Activated T-cell treated with anti-CD3 and anti-CD28 coated beads for 4 hours (primary cell): ENCODE measurements around the gene MRTFA.
"Not testable (repeated sequence)": the region's sequence is repeated elsewhere in the genome, so short reads cannot be mapped to it uniquely, and the experiment has no call there.

ENCODE experiments used
- DNase-seq: peaks from one replicate; pipeline ENCODE4 v3.0.0-alpha.2; 2020

Gene MRTFA

GRCh38 chr22:40518840-40519239 lies 117.7 kb downstream of the MRTFA start:
- DNase-seq = no peak

- DNase-seq = no peak
Measured at GRCh38 chr22:40517631-40518030, 118.9 kb downstream of the MRTFA start.

DNA sequence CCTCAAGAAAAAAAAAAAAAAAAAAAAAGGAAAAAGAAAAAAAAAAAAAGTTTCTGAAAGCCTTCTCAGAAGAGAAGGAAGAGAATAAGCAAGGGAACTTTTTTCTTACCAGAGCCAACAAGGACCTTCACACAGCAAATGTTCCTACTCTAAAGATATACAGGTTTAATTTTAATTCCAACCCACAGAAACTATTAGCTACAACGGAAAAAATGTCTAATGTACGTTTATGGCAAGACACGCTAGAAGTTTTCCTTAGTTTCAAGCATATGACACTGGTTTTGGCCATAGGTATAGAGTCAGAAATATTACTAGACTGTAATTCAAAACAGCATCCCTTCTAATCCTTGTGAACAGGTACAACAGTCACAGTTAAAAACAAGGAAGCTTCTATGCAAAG lies 120.1 kb downstream of the MRTFA start:
- DNase-seq = no peak

GRCh38 chr22:40512426-40513136 lies 123.9 kb downstream of the MRTFA start:
- no peak for DNase-seq

- no peak for DNase-seq
Measured at GRCh38 chr22:40511604-40512003, 124.9 kb downstream of the MRTFA start.

- DNase-seq = no peak
Measured at GRCh38 chr22:40510631-40511364, 125.7 kb downstream of the MRTFA start.

GRCh38 chr22:40509401-40510134 lies 127.0 kb downstream of the MRTFA start:
- DNase-seq = no peak

DNA sequence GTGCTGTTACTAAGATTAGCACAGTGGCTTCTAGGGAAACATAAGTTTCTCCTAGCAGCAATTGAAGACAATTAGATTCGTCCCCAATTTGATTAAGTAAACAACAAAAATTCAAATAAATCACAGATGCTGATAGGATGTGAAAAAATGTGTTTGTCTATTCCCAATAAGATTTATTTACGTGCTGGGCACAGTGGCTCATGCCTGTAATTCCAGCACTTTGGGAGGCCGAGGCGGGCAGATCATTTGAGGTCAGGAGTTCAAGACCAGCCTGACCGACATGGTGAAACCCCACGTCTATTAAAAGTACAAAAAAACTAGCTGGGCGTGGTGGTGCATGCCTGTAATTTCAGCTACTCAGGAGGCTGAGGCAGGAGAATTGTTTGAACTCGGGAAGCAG lies 128.5 kb downstream of the MRTFA start:
- not testable (repeated sequence) for DNase-seq

GRCh38 chr22:40507491-40507890 lies 129.0 kb downstream of the MRTFA start:
- DNase-seq = no peak

GRCh38 chr22:40506762-40507161 lies 129.8 kb downstream of the MRTFA start:
- no peak for DNase-seq

DNA sequence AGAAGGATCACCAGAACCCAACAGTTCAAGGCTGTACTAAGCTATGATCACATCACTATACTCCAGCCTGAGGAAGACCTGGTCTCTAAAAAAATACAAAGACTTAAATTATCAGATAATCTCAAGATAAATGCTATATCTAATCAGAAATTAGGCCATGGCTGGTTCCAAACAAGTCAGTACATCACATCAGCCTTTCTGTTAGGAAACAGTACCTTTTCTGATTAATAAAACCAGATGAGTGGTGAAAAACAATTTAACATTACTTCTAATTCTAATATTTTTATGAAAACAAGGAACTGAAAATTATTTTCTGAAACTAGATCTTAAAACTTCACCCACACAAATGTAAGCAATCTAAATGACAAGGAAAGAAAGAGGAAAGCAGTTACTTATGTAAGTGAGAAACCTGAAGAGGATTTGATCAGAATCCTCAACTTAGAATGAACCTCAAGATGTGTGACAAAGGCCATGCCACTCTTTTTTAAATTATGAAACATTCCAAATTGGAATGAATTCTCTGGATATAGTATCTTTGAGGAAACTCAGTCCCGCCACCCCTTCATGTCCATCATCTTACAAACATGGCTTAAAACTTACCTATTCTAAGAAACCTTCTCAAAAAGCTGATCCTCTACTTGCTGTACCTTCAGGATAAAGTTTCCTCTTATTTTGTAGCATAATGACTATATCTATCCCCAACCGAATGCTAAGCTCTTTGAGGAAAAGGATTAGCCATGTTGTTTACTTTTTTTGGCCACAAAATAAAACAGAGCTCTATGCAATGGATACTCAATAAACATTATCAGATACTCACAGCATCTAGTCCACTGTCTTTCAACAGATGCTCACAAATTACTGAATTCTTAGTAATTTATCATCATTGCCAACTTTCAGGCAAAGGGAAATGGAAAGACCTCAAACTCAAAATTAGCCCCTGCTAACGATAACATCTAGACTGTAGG lies 132.0 kb downstream of the MRTFA start:
- no peak for DNase-seq

DNA sequence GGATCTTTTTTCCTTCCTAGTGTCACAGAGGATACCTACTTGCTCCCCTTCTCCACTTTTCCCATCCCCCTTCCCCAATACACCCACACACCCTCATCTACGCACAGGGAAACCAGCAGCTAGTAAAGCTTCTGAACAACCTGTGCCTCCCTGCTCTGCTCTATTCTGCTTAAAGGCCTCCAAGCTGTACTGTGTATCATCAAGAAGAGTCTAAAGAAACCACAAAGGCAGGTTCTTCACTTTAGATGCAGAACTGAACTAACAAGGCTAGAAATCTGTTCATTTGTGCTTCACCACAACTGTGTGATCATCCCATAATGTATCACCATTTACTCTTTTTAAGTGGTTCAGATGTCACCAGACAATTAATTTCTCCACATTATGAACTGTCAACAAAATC lies 133.6 kb downstream of the MRTFA start:
- DNase-seq = no peak

GRCh38 chr22:40500465-40500786 lies 136.1 kb downstream of the MRTFA start:
- DNase-seq = not testable (repeated sequence)

DNA sequence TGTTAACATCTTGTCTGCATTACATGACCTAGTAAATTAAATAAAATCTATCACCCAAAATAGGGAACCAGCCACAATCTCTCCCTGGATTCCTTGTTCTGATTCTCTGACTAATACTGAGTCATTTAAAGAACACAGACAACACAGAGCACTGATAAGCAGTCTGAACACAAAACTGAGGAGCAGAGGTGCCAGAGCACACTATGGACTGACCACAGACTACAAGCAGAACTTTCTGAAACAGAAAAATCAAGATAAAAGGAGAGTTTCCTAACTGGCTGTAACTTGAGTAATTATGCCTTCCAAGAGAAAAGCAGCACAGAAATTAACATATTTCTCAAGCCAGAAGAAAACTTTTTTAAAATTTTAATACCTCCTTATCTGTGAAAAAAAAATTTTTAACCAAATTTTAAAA lies 137.3 kb downstream of the MRTFA start:
- DNase-seq = no peak

DNA sequence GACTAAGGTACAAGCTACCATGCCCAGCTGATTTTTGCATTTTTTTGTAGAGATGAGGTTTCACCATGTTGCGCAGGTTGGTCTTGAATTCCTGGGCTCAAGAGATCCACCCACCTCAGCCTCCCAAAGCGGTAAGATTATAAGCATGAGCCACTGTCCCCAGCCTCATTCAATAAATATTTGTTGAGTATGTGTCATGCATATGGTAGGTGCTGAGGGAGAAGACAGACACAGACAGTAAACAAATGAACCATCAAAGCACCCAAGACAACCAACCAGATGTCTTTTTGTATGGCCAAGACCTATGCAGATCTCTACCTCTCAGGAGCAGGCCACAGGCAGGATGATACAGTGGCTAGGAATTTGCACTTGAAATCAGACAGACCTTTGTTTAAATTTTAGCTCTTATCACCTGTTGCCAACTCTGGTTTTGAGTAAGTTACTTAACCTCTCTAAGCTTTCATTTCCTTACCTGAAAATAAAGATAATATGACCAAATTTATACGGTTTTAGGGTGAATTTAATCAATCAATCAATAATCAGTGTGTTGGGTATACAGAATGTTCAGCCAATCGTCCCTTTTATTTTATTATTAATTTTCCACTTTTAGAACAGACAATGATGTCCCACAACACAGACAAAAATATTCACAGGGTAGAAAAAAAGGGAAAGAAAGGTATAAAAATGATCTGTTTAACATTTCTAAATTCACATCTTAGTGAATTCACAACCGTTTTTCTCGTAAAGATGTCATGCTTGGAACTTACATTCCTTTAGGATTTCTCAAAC lies 137.9 kb downstream of the MRTFA start:
- no peak for DNase-seq

DNA sequence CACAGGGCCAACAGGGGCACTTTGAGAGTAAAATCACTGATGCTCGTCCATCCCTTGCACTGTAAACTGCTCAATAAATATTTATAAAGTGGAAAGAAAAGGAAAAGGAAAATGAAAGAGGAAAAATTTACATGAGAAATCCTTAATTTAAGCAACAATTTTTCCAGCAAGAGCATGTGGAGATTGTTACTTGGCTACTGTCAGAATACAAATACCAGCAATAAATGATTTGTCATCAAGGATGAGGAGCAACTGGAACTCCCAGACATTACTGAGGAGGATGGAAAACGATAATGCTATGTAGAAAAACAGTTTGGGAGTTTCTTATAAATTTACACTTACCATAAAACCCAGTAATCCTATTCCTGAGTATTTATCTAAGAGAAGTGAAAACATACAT lies 143.1 kb downstream of the MRTFA start:
- DNase-seq = no peak

DNA sequence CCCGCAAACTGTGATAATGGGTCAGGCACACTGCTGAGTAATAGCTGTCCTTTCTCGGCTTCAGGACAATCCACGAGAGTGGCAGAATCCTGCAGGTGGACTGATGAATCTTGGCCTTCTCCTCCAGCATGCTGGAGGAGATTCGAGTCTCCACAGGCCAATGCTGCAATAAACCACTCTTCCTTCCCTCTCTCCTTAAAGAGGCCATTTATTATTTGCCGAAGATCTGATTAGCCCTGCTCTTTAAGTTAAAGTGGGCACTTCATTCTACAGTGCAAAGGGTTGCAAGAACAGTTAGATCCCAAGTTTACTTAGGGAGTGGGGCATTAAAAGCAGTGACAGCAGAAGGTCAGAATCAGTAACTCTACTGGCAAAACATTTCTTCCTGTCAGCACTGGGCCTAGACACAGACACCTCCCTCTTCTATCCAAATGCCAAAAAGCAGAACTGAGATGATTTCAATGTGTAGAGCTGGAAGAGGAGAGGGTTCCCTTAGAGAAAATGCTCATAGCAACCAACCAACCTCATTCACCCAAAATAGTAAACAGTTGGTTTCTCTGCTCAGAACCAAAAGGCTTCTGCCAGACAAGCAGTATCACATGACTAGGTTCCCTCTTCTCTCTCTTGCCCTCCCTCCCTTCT lies 144.4 kb downstream of the MRTFA start:
- DNase-seq = no peak

DNA sequence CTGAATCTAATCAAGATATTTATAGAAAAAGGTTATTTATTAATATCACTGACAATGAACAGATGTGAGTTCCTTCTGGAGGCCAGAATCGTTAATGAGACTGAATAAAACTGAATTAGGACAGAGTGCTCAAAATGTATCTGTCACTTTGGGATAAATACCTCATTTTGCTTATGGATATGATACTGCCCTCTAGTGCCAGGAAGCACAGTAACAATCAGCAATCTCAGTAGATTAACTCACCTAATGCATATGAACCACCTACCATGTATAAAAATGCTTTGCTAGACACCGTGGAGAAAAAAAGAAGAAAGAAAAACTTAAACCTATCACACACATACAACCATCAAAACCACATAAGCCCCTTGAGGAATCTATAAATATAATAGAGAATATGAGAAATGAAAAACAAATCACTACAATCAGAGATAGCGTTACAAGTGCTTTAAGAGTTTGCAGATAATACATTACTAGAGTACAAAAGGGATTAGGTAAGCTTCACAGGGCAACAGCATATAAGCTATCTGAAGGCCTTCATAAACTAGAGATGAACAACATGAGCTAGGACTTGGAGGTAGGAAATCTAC lies 148.8 kb downstream of the MRTFA start:
- DNase-seq = no peak

DNA sequence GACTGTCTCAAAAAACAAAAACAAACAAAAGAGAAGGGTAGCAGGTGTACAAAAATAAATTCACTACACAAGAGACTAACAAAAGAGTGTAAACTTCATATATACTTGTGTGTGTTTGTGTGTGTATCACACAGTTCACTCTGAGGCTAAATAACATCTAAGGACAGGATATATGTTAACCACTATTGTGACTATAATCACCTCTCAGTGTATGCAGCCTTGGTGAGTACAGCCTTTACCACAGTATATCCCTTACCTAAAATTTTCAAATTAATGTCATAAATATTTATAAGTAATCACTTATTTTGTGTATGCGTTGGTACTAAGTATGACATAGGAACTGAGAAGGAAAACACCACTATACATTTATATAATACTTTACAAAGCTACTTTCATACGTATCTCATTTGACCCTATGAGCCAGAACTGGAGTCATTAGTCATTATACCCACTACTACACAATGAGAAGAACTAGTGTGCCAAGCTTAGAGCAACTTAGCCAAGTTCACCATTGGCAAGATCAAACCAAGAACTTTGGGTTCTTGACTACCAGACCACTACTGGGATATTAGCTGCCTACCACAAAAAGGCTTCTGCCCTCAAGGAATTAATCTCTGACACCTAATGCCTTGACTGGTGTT lies 149.4 kb downstream of the MRTFA start:
- no peak for DNase-seq
